Activated naive CD8-positive, alpha-beta T cell treated with anti-CD3 and anti-CD28 coated beads, Interleukin-2, amount 50 U/mL, for 24 hours (primary cell): ENCODE results near the gene CHRM4.
A peak's percentile ranks its signal among the peaks of the same experiment; 100 is the strongest.

ENCODE experiments used
- ATAC-seq: fragments of 150-1000 bp; cut with Tn5 transposase; one replicate; pipeline ENCODE4 v1.10.0; 2021
- DNase-seq: peaks from one replicate; pipeline ENCODE4 v3.0.0; 2021
- H3K27ac Mint-ChIP-seq: one replicate; pipeline ENCODE4 v1.8.0; 2021; ENCODE audit warnings: mild to moderate bottlenecking, mixed read lengths
- H3K27me3 Mint-ChIP-seq: one replicate; pipeline ENCODE4 v1.8.0; 2021; ENCODE audit warnings: mixed read lengths
- H3K36me3 Mint-ChIP-seq: one replicate; pipeline ENCODE4 v1.8.0; 2021; ENCODE audit warnings: low read depth, mixed read lengths
- H3K4me1 Mint-ChIP-seq: one replicate; pipeline ENCODE4 v1.8.0; 2021; ENCODE audit warnings: mixed read lengths
- H3K4me3 Mint-ChIP-seq: one replicate; pipeline ENCODE4 v1.8.0; 2021; ENCODE audit warnings: mild to moderate bottlenecking, moderate library complexity, mixed read lengths
- H3K9me3 Mint-ChIP-seq: one replicate; pipeline ENCODE4 v1.8.0; 2021; ENCODE audit warnings: mixed read lengths

The CHRM4 gene

DNA sequence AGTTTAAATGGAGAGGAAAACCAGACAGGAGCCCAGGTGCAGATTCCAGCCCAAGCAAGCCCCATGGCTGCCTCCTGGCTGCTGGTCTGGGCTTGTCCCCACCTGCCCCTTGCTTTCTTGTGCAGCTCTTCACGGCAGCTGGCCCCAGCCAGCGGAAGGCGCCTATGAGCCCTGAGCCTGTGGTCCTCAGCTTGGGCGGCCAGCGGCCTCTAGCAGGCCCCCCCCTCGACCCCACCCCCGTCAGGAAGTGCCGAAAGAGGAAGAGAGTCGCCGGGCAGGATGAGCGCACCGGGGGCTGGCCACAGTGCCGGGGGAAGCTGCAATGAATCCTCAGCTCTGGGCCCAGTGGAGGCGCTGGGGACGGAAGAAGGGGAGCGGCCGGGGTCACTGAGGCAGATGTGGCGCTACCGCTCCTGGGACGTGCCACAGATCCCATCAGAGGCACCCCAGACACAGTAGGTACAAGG, 46.4 kb downstream of the CHRM4 start:
- Mint-ChIP-seq H3K4me1 (peaks cover 72% of the 10 kb centered on the region), H3K27me3 (peaks cover 2% of the 10 kb centered on the region), H3K27ac (peak overlapping the region; percentile 44), H3K36me3 (peaks cover 3% of the 10 kb centered on the region), H3K4me3 (peak overlapping the region; percentile 79), H3K9me3 (no peaks in the 10 kb centered on the region)
- DNase-seq (no peak), ATAC-seq (no peak)

DNA sequence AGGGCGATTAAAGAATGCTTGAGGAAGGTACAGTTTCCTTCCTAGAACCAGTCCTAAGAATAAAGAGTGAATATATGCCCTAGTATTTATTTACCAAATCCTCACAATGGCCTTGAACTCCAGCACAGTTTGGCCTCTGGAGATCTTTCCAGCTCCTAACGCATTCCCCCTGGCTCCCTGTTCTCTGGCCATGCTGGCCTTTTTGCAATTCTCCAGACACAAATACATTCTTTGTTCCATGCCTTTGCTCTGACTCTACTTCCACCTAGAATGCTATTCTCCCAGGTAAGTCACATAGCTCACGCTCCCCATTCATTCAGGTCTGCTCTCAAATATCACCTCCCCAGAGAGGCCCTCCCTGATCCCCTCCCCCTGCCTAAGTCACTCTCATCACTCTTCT, 48.1 kb downstream of the CHRM4 start:
- Mint-ChIP-seq H3K4me1 (peaks cover 62% of the 10 kb centered on the region), H3K9me3 (no peaks in the 10 kb centered on the region)

GRCh38 chr11:46342239-46342638, 49.3 kb downstream of the CHRM4 start:
- Mint-ChIP-seq H3K9me3 (no peaks in the 10 kb centered on the region), H3K27me3 (peaks cover 2% of the 10 kb centered on the region), H3K4me3 (no peak overlapping the region), H3K4me1 (peaks cover 65% of the 10 kb centered on the region), H3K36me3 (no peaks in the 10 kb centered on the region), H3K27ac (no peak overlapping the region)
- ATAC-seq (no peak), DNase-seq (no peak)

More for the DNA sequence above, 48.1 kb downstream of the CHRM4 start:
- H3K27ac Mint-ChIP-seq, result no peak overlapping the region
- DNase-seq (no peak), ATAC-seq (no peak)
- H3K4me3 Mint-ChIP-seq, result no peak overlapping the region
- H3K36me3 Mint-ChIP-seq, result no peaks in the 10 kb centered on the region
- peaks cover 2% of the 10 kb centered on the region for H3K27me3 Mint-ChIP-seq

GRCh38 chr11:46341454-46341853, 50.1 kb downstream of the CHRM4 start:
- no peaks in the 10 kb centered on the region for H3K9me3 Mint-ChIP-seq
- peaks cover 59% of the 10 kb centered on the region for H3K4me1 Mint-ChIP-seq
- no peak for DNase-seq
- ATAC-seq, result no peak
- H3K27ac Mint-ChIP-seq, result no peak overlapping the region
- H3K27me3 Mint-ChIP-seq, result no peaks in the 10 kb centered on the region
- H3K4me3 Mint-ChIP-seq, result no peak overlapping the region
- no peaks in the 10 kb centered on the region for H3K36me3 Mint-ChIP-seq

- Mint-ChIP-seq H3K27ac (no peak overlapping the region), H3K4me3 (no peak overlapping the region), H3K36me3 (no peaks in the 10 kb centered on the region), H3K4me1 (peaks cover 45% of the 10 kb centered on the region), H3K27me3 (no peaks in the 10 kb centered on the region), H3K9me3 (no peaks in the 10 kb centered on the region)
- DNase-seq (no peak), ATAC-seq (no peak)
Observed at GRCh38 chr11:46339816-46340215, 51.8 kb downstream of the CHRM4 start.

- Mint-ChIP-seq H3K36me3 (no peaks in the 10 kb centered on the region), H3K27me3 (no peaks in the 10 kb centered on the region), H3K4me1 (peaks cover 46% of the 10 kb centered on the region), H3K9me3 (no peaks in the 10 kb centered on the region), H3K4me3 (no peak overlapping the region), H3K27ac (peak overlapping the region; percentile 35)
- no peak for ATAC-seq
- no peak for DNase-seq
Observed at GRCh38 chr11:46338988-46339666, 52.4 kb downstream of the CHRM4 start.

DNA sequence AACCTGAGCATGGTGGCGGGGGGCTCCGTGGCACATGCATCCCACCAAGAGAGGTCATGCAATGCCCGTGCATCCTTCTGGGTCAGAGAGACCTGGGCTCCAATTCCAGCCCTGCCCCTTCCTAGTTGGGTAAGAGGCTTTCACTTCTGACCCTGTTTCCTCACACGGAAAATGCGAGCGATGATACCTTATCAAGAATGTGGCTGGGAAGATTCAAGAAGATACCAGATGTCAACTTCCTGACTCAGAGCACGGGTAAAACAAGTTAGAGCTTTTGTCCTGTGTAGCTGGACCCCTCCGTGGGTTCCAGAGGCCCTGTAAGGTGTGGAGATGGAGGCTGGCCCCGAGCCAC, 53.0 kb downstream of the CHRM4 start:
- ATAC-seq (peak; percentile 38), DNase-seq (no peak)
- Mint-ChIP-seq H3K36me3 (no peaks in the 10 kb centered on the region), H3K27ac (peak overlapping the region; percentile 35), H3K4me3 (no peak overlapping the region), H3K27me3 (peaks cover 2% of the 10 kb centered on the region), H3K9me3 (no peaks in the 10 kb centered on the region), H3K4me1 (peaks cover 48% of the 10 kb centered on the region)

DNA sequence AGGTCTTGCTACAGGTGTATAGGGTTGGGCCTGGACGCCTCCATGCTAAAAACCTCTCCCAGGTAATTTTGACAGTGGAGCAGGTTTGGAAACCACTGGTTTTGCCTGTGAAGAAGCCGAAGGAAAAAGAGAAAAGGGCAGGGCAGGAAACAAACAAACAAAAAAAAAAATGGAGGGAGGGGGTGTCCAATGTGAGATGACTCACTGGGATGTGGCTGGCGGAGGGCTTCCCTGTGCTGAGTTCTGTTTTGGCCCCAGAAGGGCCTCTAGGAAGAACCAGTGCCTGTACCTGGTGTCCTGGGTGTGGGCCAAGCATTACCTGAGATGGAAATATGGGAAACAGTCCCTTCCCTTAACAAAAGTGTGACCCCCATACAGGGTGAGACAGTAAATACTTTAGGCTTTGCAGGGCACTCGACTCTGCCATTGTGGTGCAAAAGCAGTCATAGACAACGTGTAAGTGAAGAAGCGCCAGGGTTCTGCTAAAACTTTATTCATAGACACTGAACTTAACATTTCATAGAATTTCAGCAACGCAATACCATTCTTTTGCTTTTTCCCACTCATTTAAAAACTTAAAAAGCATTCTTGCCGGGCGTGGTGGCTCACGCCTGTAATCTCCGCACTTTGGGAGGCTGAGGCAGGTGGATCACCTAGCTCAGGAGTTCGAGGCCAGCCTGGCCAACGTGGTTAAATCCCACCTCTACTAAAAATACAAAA, 53.8 kb downstream of the CHRM4 start:
- H3K27me3 Mint-ChIP-seq, result peaks cover 4% of the 10 kb centered on the region
- H3K9me3 Mint-ChIP-seq, result no peaks in the 10 kb centered on the region
- no peak overlapping the region for H3K4me3 Mint-ChIP-seq
- H3K36me3 Mint-ChIP-seq, result no peaks in the 10 kb centered on the region
- H3K27ac Mint-ChIP-seq, result no peak overlapping the region
- peaks cover 45% of the 10 kb centered on the region for H3K4me1 Mint-ChIP-seq
- no peak for DNase-seq
- ATAC-seq, result no peak

DNA sequence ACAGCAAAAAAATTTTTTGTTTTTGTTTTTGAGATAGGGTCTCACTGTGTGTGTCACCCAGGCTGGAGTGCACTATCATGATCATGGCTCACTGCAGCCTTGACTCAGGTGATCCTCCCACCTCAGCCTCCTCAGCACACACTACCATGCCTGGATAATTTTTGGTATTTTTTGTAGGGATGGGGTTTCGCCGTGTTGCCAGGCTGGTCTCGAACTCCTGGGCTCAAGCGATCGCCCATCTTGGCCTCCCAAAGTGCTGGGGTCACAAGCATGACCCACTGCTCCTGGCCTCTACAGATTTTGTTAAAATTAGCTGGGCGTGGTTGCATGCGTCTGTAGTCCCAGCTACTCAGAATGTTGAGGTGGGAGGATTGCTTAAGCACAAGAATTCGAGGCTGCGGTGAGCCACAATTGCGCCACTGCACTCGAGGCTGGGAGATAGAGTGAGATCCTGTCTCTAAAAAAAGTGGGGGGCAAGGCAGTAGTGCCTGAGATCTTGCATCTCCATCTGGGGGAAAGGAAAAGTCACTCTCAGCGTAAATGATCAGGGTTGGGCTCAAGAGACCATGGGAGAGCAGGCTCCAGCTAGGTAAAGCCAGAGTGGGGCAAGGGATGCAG, 54.9 kb downstream of the CHRM4 start:
- ATAC-seq (no peak), DNase-seq (no peak)
- Mint-ChIP-seq H3K36me3 (no peaks in the 10 kb centered on the region), H3K27me3 (peaks cover 7% of the 10 kb centered on the region), H3K4me1 (peaks cover 45% of the 10 kb centered on the region), H3K27ac (no peak overlapping the region), H3K4me3 (no peak overlapping the region), H3K9me3 (no peaks in the 10 kb centered on the region)

- no peak overlapping the region for H3K27ac Mint-ChIP-seq
- no peak for ATAC-seq
- H3K4me3 Mint-ChIP-seq, result no peak overlapping the region
Observed at GRCh38 chr11:46335890-46336562, 55.5 kb downstream of the CHRM4 start.

GRCh38 chr11:46335271-46335670, 56.3 kb downstream of the CHRM4 start:
- H3K36me3 Mint-ChIP-seq, result no peaks in the 10 kb centered on the region
- ATAC-seq (no peak), DNase-seq (no peak)
- peaks cover 8% of the 10 kb centered on the region for H3K27me3 Mint-ChIP-seq
- H3K4me3 Mint-ChIP-seq, result no peak overlapping the region
- H3K9me3 Mint-ChIP-seq, result no peaks in the 10 kb centered on the region
- no peak overlapping the region for H3K27ac Mint-ChIP-seq
- peaks cover 52% of the 10 kb centered on the region for H3K4me1 Mint-ChIP-seq

More at GRCh38 chr11:46335890-46336562, 55.5 kb downstream of the CHRM4 start:
- no peak for DNase-seq
- H3K9me3 Mint-ChIP-seq, result no peaks in the 10 kb centered on the region
- H3K27me3 Mint-ChIP-seq, result peaks cover 8% of the 10 kb centered on the region
- H3K36me3 Mint-ChIP-seq, result no peaks in the 10 kb centered on the region
- H3K4me1 Mint-ChIP-seq, result peaks cover 45% of the 10 kb centered on the region

- Mint-ChIP-seq H3K27ac (no peak overlapping the region), H3K9me3 (no peaks in the 10 kb centered on the region), H3K27me3 (peaks cover 11% of the 10 kb centered on the region), H3K4me1 (peaks cover 57% of the 10 kb centered on the region), H3K4me3 (peak overlapping the region; percentile 59), H3K36me3 (no peaks in the 10 kb centered on the region)
- ATAC-seq (no peak), DNase-seq (no peak)
Observed at GRCh38 chr11:46334211-46334610, 57.4 kb downstream of the CHRM4 start.
